ENCODE measurements around the gene USHBP1.

The USHBP1 gene

GRCh38 chr19:17266589-17266974 lies 2.0 kb upstream of the USHBP1 start:
- Histone ChIP-seq H2AFZ (ENCODE audit: low read depth, low read length) (no peak overlapping the region), H3K14ac (ENCODE audit: low read length in 2 of 2) (no peak overlapping the region), H2BK12ac (ENCODE audit: low read length in 2 of 2) (no peak overlapping the region), H3K27me3 (ENCODE audit: control insufficient read depth in 1 of 2, insufficient read depth in 1 of 2, low read length in 2 of 2) (no peaks in the 10 kb centered on the region), H3K23ac (ENCODE audit: low read length in 2 of 2) (no peak overlapping the region), H3K4me2 (ENCODE audit: low read length, poor library complexity, severe bottlenecking) (no peak overlapping the region), H3K4ac (ENCODE audit: low read depth in 1 of 2, low read length in 2 of 2) (no peak overlapping the region), H2BK15ac (ENCODE audit: low read depth, poor library complexity, severe bottlenecking) (no peak overlapping the region), H3K79me1 (replicated peaks; ENCODE audit: low read length, poor library complexity, severe bottlenecking) (peaks cover 21% of the 10 kb centered on the region), H3K4me1 (ENCODE audit: control insufficient read depth, insufficient read depth, low read depth, low read length) (peaks cover 7% of the 10 kb centered on the region), H2BK120ac (ENCODE audit: low read depth, low read length) (no peak overlapping the region), H3K27ac (ENCODE audit: low read length, poor library complexity, severe bottlenecking) (no peak overlapping the region), H4K8ac (ENCODE audit: low read length) (peak overlapping the region; percentile 88), H2AK5ac (ENCODE audit: low read length, severe bottlenecking) (no peak overlapping the region), H2BK5ac (ENCODE audit: low read depth, low read length, poor library complexity, severe bottlenecking) (no peak overlapping the region), H3K36me3 (ENCODE audit: control insufficient read depth in 1 of 2, insufficient read depth in 2 of 2, low read depth in 1 of 2, low read length in 2 of 2) (peaks cover 16 to 23% of the 10 kb centered on the region in 2 experiments), H3K4me3 (ENCODE audit: insufficient read depth in 1 of 2, low read depth in 1 of 2, low read length in 2 of 2) (no peak overlapping the region), H3K9ac (ENCODE audit: low read length) (no peak overlapping the region), H4K91ac (ENCODE audit: low read length) (no peak overlapping the region), H3K9me3 (ENCODE audit: control insufficient read depth, low read length) (no peaks in the 10 kb centered on the region), H3K18ac (ENCODE audit: low read depth in 1 of 2, low read length in 2 of 2) (no peak overlapping the region)
- DNase-seq: no peak
- WGBS: 98% methylated on average over 9 of the region's 12 CpGs

- Histone ChIP-seq H2BK12ac (ENCODE audit: low read length in 2 of 2) (no peak overlapping the region), H3K14ac (ENCODE audit: low read length in 2 of 2) (no peak overlapping the region), H2AFZ (ENCODE audit: low read depth, low read length) (no peak overlapping the region), H3K23ac (ENCODE audit: low read length in 2 of 2) (no peak overlapping the region), H3K9me3 (ENCODE audit: control insufficient read depth, low read length) (no peaks in the 10 kb centered on the region), H3K4ac (ENCODE audit: low read depth in 1 of 2, low read length in 2 of 2) (no peak overlapping the region), H3K4me1 (ENCODE audit: control insufficient read depth, insufficient read depth, low read depth, low read length) (peaks cover 7% of the 10 kb centered on the region), H3K4me2 (ENCODE audit: low read length, poor library complexity, severe bottlenecking) (no peak overlapping the region), H3K4me3 (ENCODE audit: insufficient read depth in 1 of 2, low read depth in 1 of 2, low read length in 2 of 2) (no peak overlapping the region), H3K27me3 (ENCODE audit: control insufficient read depth in 1 of 2, insufficient read depth in 1 of 2, low read length in 2 of 2) (no peaks in the 10 kb centered on the region), H2BK15ac (ENCODE audit: low read depth, poor library complexity, severe bottlenecking) (no peak overlapping the region), H4K91ac (ENCODE audit: low read length) (no peak overlapping the region), H3K36me3 (ENCODE audit: control insufficient read depth in 1 of 2, insufficient read depth in 2 of 2, low read depth in 1 of 2, low read length in 2 of 2) (peaks cover 10 to 18% of the 10 kb centered on the region in 2 experiments), H4K8ac (ENCODE audit: low read length) (no peak overlapping the region), H2BK5ac (ENCODE audit: low read depth, low read length, poor library complexity, severe bottlenecking) (no peak overlapping the region), H2AK5ac (ENCODE audit: low read length, severe bottlenecking) (no peak overlapping the region), H3K18ac (ENCODE audit: low read depth in 1 of 2, low read length in 2 of 2) (no peak overlapping the region), H3K79me1 (replicated peaks; ENCODE audit: low read length, poor library complexity, severe bottlenecking) (peaks cover 16% of the 10 kb centered on the region), H3K9ac (ENCODE audit: low read length) (no peak overlapping the region), H2BK120ac (ENCODE audit: low read depth, low read length) (no peak overlapping the region), H3K27ac (ENCODE audit: low read length, poor library complexity, severe bottlenecking) (no peak overlapping the region)
- 90% methylated on average over 7 of the region's 7 CpGs for WGBS
- no peak for DNase-seq
Observed at GRCh38 chr19:17266026-17266425, 1.5 kb upstream of the USHBP1 start.

GRCh38 chr19:17263712-17264640 lies 569 bp downstream of the USHBP1 start:
- Histone ChIP-seq H2BK120ac (ENCODE audit: low read depth, low read length) (no peak overlapping the region), H2AK5ac (ENCODE audit: low read length, severe bottlenecking) (no peak overlapping the region), H3K23ac (ENCODE audit: low read length in 2 of 2) (no peak overlapping the region), H3K14ac (ENCODE audit: low read length in 2 of 2) (no peak overlapping the region), H3K18ac (ENCODE audit: low read depth in 1 of 2, low read length in 2 of 2) (no peak overlapping the region), H3K27me3 (ENCODE audit: control insufficient read depth in 1 of 2, insufficient read depth in 1 of 2, low read length in 2 of 2) (peaks cover 0 to 2% of the 10 kb centered on the region in 2 experiments), H4K91ac (ENCODE audit: low read length) (no peak overlapping the region), H3K9me3 (ENCODE audit: control insufficient read depth, low read length) (peaks cover 10% of the 10 kb centered on the region), H2BK12ac (ENCODE audit: low read length in 2 of 2) (no peak overlapping the region), H3K4me1 (ENCODE audit: control insufficient read depth, insufficient read depth, low read depth, low read length) (peaks cover 7% of the 10 kb centered on the region), H4K8ac (ENCODE audit: low read length) (no peak overlapping the region), H3K27ac (ENCODE audit: low read length, poor library complexity, severe bottlenecking) (no peak overlapping the region), H3K4me2 (ENCODE audit: low read length, poor library complexity, severe bottlenecking) (no peak overlapping the region), H3K4ac (ENCODE audit: low read depth in 1 of 2, low read length in 2 of 2) (no peak overlapping the region), H2BK15ac (ENCODE audit: low read depth, poor library complexity, severe bottlenecking) (no peak overlapping the region), H3K79me1 (replicated peaks; ENCODE audit: low read length, poor library complexity, severe bottlenecking) (peaks cover 8% of the 10 kb centered on the region), H2AFZ (ENCODE audit: low read depth, low read length) (no peak overlapping the region), H3K4me3 (ENCODE audit: insufficient read depth in 1 of 2, low read depth in 1 of 2, low read length in 2 of 2) (no peak overlapping the region), H3K9ac (ENCODE audit: low read length) (no peak overlapping the region), H3K36me3 (ENCODE audit: control insufficient read depth in 1 of 2, insufficient read depth in 2 of 2, low read depth in 1 of 2, low read length in 2 of 2) (peaks cover 2 to 3% of the 10 kb centered on the region in 2 experiments), H2BK5ac (ENCODE audit: low read depth, low read length, poor library complexity, severe bottlenecking) (no peak overlapping the region)
- WGBS: 94% methylated on average over 23 of the region's 23 CpGs
- DNase-seq: no peak

- H3K9me3 ChIP-seq (ENCODE audit: control insufficient read depth, low read length): peaks cover 10% of the 10 kb centered on the region
- peaks cover 0 to 2% of the 10 kb centered on the region in 2 experiments for H3K27me3 ChIP-seq (ENCODE audit: control insufficient read depth in 1 of 2, insufficient read depth in 1 of 2, low read length in 2 of 2)
- no peak overlapping the region for H2AFZ ChIP-seq (ENCODE audit: low read depth, low read length)
- H3K14ac ChIP-seq (ENCODE audit: low read length in 2 of 2): no peak overlapping the region
- no peak overlapping the region for H3K9ac ChIP-seq (ENCODE audit: low read length)
- no peaks in the 10 kb centered on the region for H3K36me3 ChIP-seq (ENCODE audit: control insufficient read depth in 1 of 2, insufficient read depth in 2 of 2, low read depth in 1 of 2, low read length in 2 of 2)
- H3K79me1 ChIP-seq (replicated peaks; ENCODE audit: low read length, poor library complexity, severe bottlenecking): peaks cover under 1% of the 10 kb centered on the region
- H3K4me1 ChIP-seq (ENCODE audit: control insufficient read depth, insufficient read depth, low read depth, low read length): no peaks in the 10 kb centered on the region
- H2BK120ac ChIP-seq (ENCODE audit: low read depth, low read length): no peak overlapping the region
- DNase-seq: no peak
- no peak overlapping the region for H3K4me2 ChIP-seq (ENCODE audit: low read length, poor library complexity, severe bottlenecking)
- H2AK5ac ChIP-seq (ENCODE audit: low read length, severe bottlenecking): no peak overlapping the region
- H3K27ac ChIP-seq (ENCODE audit: low read length, poor library complexity, severe bottlenecking): no peak overlapping the region
- no peak overlapping the region for H3K4ac ChIP-seq (ENCODE audit: low read depth in 1 of 2, low read length in 2 of 2)
- H2BK5ac ChIP-seq (ENCODE audit: low read depth, low read length, poor library complexity, severe bottlenecking): no peak overlapping the region
- no peak overlapping the region for H2BK15ac ChIP-seq (ENCODE audit: low read depth, poor library complexity, severe bottlenecking)
- H3K23ac ChIP-seq (ENCODE audit: low read length in 2 of 2): no peak overlapping the region
- H4K91ac ChIP-seq (ENCODE audit: low read length): peak overlapping the region; percentile 29
- H3K4me3 ChIP-seq (ENCODE audit: insufficient read depth in 1 of 2, low read depth in 1 of 2, low read length in 2 of 2): no peak overlapping the region
- WGBS: 81% methylated on average over 16 of the region's 16 CpGs
- no peak overlapping the region for H3K18ac ChIP-seq (ENCODE audit: low read depth in 1 of 2, low read length in 2 of 2)
- no peak overlapping the region for H4K8ac ChIP-seq (ENCODE audit: low read length)
- no peak overlapping the region for H2BK12ac ChIP-seq (ENCODE audit: low read length in 2 of 2)
Observed at GRCh38 chr19:17262557-17262956, 2.0 kb downstream of the USHBP1 start.
